SU-DHL-6 (cell line): Measurements from ENCODE around the gene GPR84.

Experiments
- H2AFZ ChIP-seq: fragments of 200-600 bp; sonication (generic); 2 replicates; pipeline ENCODE4 v1.6.1; 2014; ENCODE audit warnings: low read depth, mild to moderate bottlenecking, moderate library complexity, mixed read lengths, antibody characterized with exemption, low read length; ENCODE audit not compliant: severe bottlenecking
- H3F3A ChIP-seq: fragments of 200-600 bp; shearing (Covaris generic); 2 replicates; pipeline ENCODE4 v1.6.0; 2016; ENCODE audit warnings: antibody characterized with exemption, mild to moderate bottlenecking; ENCODE audit not compliant: insufficient read depth
- H3K27ac ChIP-seq: fragments of 200-600 bp; sonication (generic); 2 replicates; pipeline ENCODE4 v1.5.1; 2016; ENCODE audit warnings: low read depth, mild to moderate bottlenecking, low read length, moderate library complexity, mixed read lengths
- H3K27me3 ChIP-seq: fragments of 200-600 bp; sonication (generic), shearing (Covaris generic); 2 replicates; pipeline ENCODE4 v1.6.0; 2014; ENCODE audit warnings: mild to moderate bottlenecking, low read length
- H3K36me3 ChIP-seq: fragments of 200-600 bp; sonication (generic); 2 replicates; pipeline ENCODE4 v1.6.1; 2014; ENCODE audit warnings: mild to moderate bottlenecking, low read length, mixed read lengths
- H3K4me2 ChIP-seq: fragments of 300-600, 200-600 bp; shearing (Covaris generic), sonication (generic); 2 replicates; pipeline ENCODE4 v1.6.0; 2014; ENCODE audit warnings: low read length, low read depth, mild to moderate bottlenecking; ENCODE audit not compliant: poor library complexity, severe bottlenecking
- H3K4me3 ChIP-seq: fragments of 200-600 bp; sonication (generic); 2 replicates; pipeline ENCODE4 v1.5.1; 2014; ENCODE audit warnings: antibody characterized with exemption, low read length, mild to moderate bottlenecking, mixed read lengths; ENCODE audit not compliant: insufficient read depth, poor library complexity, severe bottlenecking
- H3K79me2 ChIP-seq: fragments of 200-600 bp; sonication (generic); 2 replicates; pipeline ENCODE4 v1.6.1; 2014; ENCODE audit warnings: mild to moderate bottlenecking, low read length, moderate library complexity; ENCODE audit not compliant: insufficient read depth
- H3K9ac ChIP-seq: fragments of 200-600 bp; sonication (generic); 2 replicates; pipeline ENCODE4 v1.7.0; 2014; ENCODE audit warnings: mild to moderate bottlenecking, low read length
- H3K9me2 ChIP-seq: fragments of 200-600 bp; sonication (generic); replicated peaks from 2 replicates; pipeline ENCODE4 v1.6.1; 2014; ENCODE audit warnings: low read length; ENCODE audit not compliant: insufficient read depth
- H3K9me3 ChIP-seq: fragments of 200-600 bp; sonication (generic); 2 replicates; pipeline ENCODE4 v1.6.1; 2014; ENCODE audit warnings: low read length, mixed read lengths; ENCODE audit not compliant: insufficient read depth
- H4K20me1 ChIP-seq: fragments of 200-600 bp; sonication (generic); 2 replicates; pipeline ENCODE4 v1.6.1; 2014; ENCODE audit warnings: low read depth, mild to moderate bottlenecking, antibody characterized with exemption, low read length, moderate library complexity, mixed read lengths
- EZH2phosphoT487 ChIP-seq: fragments of 200-600 bp; sonication (generic), shearing (Covaris generic); conservative IDR thresholded peaks from 2 replicates; pipeline ENCODE4 v1.6.1; 2018; ENCODE audit warnings: mild to moderate bottlenecking, antibody characterized with exemption, low read length, moderate library complexity, mixed read lengths
- TF ChIP-seq, protein P1 (sequence below): fragments of 200-600 bp; sonication (generic); IDR thresholded peaks from one replicate; pipeline ENCODE4 v1.5.1; 2017; ENCODE audit warnings: antibody characterized with exemption, mild to moderate bottlenecking, low read length, moderate library complexity; ENCODE audit not compliant: insufficient read depth, poor library complexity, severe bottlenecking

Gene GPR84

DNA sequence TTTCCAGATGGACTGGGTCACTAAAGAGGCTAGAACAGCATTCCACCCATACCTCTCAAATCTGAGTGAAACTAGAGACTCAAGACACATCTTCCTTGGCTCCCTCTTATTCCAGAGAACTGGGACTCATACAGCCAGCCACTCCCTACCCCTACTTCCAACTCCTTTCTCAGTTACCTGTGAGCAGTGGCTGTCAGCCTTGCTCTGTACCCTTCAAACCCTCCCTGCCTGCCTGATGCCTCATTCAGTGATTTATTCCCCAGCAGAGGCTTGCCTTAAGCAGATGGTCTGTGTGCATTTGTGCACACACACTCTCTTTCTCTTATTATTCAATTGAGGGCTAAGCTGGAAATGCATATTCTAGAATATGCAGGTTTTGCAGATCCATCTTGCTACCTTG is 14.6 kb downstream of the GPR84 start:
- Histone ChIP-seq H3F3A (no peaks in the 10 kb centered on the region), H3K4me3 (no peak overlapping the region), H2AFZ (no peak overlapping the region), H3K27ac (no peak overlapping the region), H3K36me3 (0 out of 2 replicates have a peak, but pooled peaks cover 7% of the 10 kb centered on the region), H3K9me2 (no peaks in the 10 kb centered on the region), H3K79me2 (no peaks in the 10 kb centered on the region), H3K27me3 (no peaks in the 10 kb centered on the region), H3K4me2 (no peak overlapping the region), H3K9ac (no peak overlapping the region), H4K20me1 (no peaks in the 10 kb centered on the region), H3K9me3 (no peaks in the 10 kb centered on the region)
- no peak for TF ChIP-seq EZH2phosphoT487
- TF ChIP-seq, protein P1, sequence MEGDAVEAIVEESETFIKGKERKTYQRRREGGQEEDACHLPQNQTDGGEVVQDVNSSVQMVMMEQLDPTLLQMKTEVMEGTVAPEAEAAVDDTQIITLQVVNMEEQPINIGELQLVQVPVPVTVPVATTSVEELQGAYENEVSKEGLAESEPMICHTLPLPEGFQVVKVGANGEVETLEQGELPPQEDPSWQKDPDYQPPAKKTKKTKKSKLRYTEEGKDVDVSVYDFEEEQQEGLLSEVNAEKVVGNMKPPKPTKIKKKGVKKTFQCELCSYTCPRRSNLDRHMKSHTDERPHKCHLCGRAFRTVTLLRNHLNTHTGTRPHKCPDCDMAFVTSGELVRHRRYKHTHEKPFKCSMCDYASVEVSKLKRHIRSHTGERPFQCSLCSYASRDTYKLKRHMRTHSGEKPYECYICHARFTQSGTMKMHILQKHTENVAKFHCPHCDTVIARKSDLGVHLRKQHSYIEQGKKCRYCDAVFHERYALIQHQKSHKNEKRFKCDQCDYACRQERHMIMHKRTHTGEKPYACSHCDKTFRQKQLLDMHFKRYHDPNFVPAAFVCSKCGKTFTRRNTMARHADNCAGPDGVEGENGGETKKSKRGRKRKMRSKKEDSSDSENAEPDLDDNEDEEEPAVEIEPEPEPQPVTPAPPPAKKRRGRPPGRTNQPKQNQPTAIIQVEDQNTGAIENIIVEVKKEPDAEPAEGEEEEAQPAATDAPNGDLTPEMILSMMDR, result no peak

DNA sequence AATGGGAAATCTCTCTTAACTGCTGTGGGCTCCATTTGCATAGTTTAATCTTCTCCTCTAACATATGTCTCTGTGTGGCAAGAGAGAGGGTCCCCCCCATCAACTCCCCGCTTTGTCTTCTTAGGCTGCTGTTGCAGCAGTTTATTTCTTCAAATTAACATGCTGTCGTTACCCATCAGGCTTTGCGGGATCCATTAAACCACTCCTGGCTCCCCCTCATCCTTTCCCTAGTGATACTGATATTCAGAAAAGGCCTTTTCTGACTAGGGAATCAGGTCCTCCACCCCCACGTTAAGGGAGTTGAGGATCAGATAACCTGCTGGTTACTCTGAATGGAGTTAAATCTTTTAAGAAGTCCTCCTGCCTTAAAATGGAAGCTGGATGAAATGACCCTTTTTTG is 15.2 kb downstream of the GPR84 start:
- H3K4me3 ChIP-seq, result no peak overlapping the region
- H3K36me3 ChIP-seq, result 0 out of 2 replicates have a peak, but pooled peaks cover 7% of the 10 kb centered on the region
- TF ChIP-seq, protein P1, result no peak
- no peak for TF ChIP-seq EZH2phosphoT487
- no peaks in the 10 kb centered on the region for H3K27me3 ChIP-seq
- H3K9ac ChIP-seq, result no peak overlapping the region
- H3K4me2 ChIP-seq, result no peak overlapping the region
- H3K9me2 ChIP-seq, result no peaks in the 10 kb centered on the region
- no peaks in the 10 kb centered on the region for H3K9me3 ChIP-seq
- no peaks in the 10 kb centered on the region for H3F3A ChIP-seq
- H2AFZ ChIP-seq, result no peak overlapping the region
- no peaks in the 10 kb centered on the region for H3K79me2 ChIP-seq
- H4K20me1 ChIP-seq, result no peaks in the 10 kb centered on the region
- H3K27ac ChIP-seq, result no peak overlapping the region

DNA sequence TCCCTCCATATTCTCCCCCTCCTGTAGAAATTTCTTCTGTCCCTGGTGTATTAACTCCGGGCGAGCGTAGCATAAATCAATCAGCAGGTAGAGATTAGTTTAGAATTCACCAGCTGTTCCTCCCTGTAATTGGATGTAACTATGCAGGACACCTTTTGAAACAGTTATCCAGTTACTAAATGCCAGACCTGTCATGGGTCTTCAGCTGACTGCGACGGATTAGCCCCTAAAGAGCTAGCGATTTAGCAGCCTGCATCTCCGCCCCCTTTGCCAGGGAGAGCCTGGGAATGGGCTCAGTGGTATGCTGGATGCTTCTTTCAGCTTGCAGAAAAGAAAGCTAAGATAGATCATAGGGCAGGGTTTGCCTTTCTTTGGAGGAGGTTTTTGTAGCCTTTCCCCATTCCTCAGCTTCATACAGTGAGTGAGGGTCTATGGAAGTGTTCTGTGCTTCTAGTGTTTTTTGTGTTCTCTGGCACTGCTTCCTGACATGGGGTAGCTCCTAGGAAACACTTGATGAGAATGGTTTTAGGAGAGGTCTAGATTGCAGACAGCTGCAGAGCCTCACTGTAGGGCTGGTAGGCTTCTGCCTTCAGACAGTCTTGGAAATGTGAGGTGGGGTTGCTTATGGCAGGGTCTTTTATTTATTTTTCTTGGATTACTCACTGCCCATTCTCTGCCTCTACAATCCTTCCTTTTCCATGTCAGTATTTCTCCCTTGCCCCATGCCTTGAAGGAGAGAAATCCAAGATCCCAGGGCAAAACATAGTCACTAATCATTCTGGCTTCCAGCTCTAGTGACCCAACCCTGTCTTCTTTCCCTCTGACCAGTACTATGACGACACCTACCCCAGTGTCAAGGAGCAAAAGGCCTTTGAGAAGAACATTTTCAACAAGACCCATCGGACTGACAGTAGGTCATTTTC is 22.6 kb downstream of the GPR84 start:
- Histone ChIP-seq H3K36me3 (peaks cover 8% of the 10 kb centered on the region; the same call in 1 of the 2 replicates), H2AFZ (no peak overlapping the region), H3K4me2 (no peak overlapping the region), H3F3A (no peaks in the 10 kb centered on the region), H3K27me3 (no peaks in the 10 kb centered on the region), H3K9me3 (no peaks in the 10 kb centered on the region), H3K9me2 (no peaks in the 10 kb centered on the region), H4K20me1 (no peaks in the 10 kb centered on the region), H3K9ac (no peak overlapping the region), H3K79me2 (no peaks in the 10 kb centered on the region), H3K27ac (no peak overlapping the region), H3K4me3 (no peak overlapping the region)
- no peak for TF ChIP-seq EZH2phosphoT487
- TF ChIP-seq, protein P1, result no peak
